Vagina (tissue), 2 donors: ENCODE measurements around the gene HMX2. TPM values are rescaled to one million over a fixed set of nuclear protein-coding genes. Genes with fewer than 3 reads are reported as not detected.

Experiments
- DNase-seq, 2 donors: peaks; one replicate each; pipeline ENCODE4 v3.0.0-alpha.2; 2017; ENCODE audit errors: extremely low spot score in 2 of 2
- H3K27ac ChIP-seq: fragments of 200-600 bp; sonication (generic); one replicate; pipeline ENCODE4 v1.5.1; 2019
- H3K27me3 ChIP-seq: fragments of 200-600 bp; sonication (generic); one replicate; pipeline ENCODE4 v1.5.1; 2019
- H3K36me3 ChIP-seq, 2 donors: fragments of 200-600 bp; sonication (generic); one replicate each; pipeline ENCODE4 v1.5.1; 2017 to 2019
- H3K4me1 ChIP-seq: fragments of 200-600 bp; sonication (generic); one replicate; pipeline ENCODE4 v1.5.1; 2019
- H3K4me3 ChIP-seq, 2 donors: fragments of 200-600 bp; sonication (generic); 1 replicate in 1 of 2; 2 replicates in 1 of 2; pipeline ENCODE4 v1.5.1; 2016 to 2019
- H3K9me3 ChIP-seq: fragments of 200-600 bp; sonication (generic); one replicate; pipeline ENCODE4 v1.5.1; 2019
- POLR2A ChIP-seq, 2 donors: fragments of 450-650 bp; IDR thresholded peaks; one replicate each; pipeline ENCODE4 v1.6.1; 2017; ENCODE audit warnings: antibody characterized with exemption in 2 of 2, mild to moderate bottlenecking in 2 of 2, moderate library complexity in 2 of 2
- POLR2AphosphoS5 ChIP-seq, 2 donors: sonication (generic); formaldehyde crosslinking; IDR thresholded peaks; one replicate each; pipeline ENCODE4 v1.9.0; 2017; ENCODE audit warnings: antibody characterized with exemption in 2 of 2, mild to moderate bottlenecking in 2 of 2, low read depth in 1 of 2; ENCODE audit not compliant: insufficient read depth in 1 of 2
- intact Hi-C: fragments of 100-400 bp; cut with DNase I; formaldehyde crosslinking; loops from one replicate; pipeline ENCODE4 v1.15.1; 2023
- total RNA-seq: library from RNA; depleted of rRNA; stranded (reverse); fragments of >200 nt; gene quantifications from one replicate; pipeline ENCODE4 v1.2.3, GENCODE V29; 2016
- TF ChIP-seq, protein P1 (sequence below), 3 experiments: fragments of 450-650 bp in 2 of 3; fragments of 200-600 bp in 1 of 3; sonication (generic) in 1 of 3; IDR thresholded peaks; one replicate each; pipeline ENCODE4 v1.5.1; 2017 to 2019; ENCODE audit warnings: antibody characterized with exemption in 3 of 3, mild to moderate bottlenecking in 2 of 3, moderate library complexity in 2 of 3

HMX2 gene
- total RNA-seq, 1 donor from 2014 or later: not detected

- Histone ChIP-seq H3K27me3 (no peaks in the 10 kb centered on the region), H3K27ac (no peak overlapping the region), H3K36me3 (no peaks in the 10 kb centered on the region), H3K4me3 (no peak overlapping the region), H3K4me1 (no peaks in the 10 kb centered on the region), H3K9me3 (no peaks in the 10 kb centered on the region)
- DNase-seq: no peak
- no peak for TF ChIP-seq POLR2A (IDR thresholded peaks at IDR 0.05)
- TF ChIP-seq, protein P1, sequence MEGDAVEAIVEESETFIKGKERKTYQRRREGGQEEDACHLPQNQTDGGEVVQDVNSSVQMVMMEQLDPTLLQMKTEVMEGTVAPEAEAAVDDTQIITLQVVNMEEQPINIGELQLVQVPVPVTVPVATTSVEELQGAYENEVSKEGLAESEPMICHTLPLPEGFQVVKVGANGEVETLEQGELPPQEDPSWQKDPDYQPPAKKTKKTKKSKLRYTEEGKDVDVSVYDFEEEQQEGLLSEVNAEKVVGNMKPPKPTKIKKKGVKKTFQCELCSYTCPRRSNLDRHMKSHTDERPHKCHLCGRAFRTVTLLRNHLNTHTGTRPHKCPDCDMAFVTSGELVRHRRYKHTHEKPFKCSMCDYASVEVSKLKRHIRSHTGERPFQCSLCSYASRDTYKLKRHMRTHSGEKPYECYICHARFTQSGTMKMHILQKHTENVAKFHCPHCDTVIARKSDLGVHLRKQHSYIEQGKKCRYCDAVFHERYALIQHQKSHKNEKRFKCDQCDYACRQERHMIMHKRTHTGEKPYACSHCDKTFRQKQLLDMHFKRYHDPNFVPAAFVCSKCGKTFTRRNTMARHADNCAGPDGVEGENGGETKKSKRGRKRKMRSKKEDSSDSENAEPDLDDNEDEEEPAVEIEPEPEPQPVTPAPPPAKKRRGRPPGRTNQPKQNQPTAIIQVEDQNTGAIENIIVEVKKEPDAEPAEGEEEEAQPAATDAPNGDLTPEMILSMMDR (IDR thresholded peaks at IDR 0.05): no peak
- TF ChIP-seq POLR2AphosphoS5 (IDR thresholded peaks at IDR 0.05; ENCODE audit: insufficient read depth in 1 of 2, low read depth in 1 of 2): no peak
- intact Hi-C loops: no loop called here
Measured at GRCh38 chr10:123109466-123109865, 38.5 kb upstream of the HMX2 start.

DNA sequence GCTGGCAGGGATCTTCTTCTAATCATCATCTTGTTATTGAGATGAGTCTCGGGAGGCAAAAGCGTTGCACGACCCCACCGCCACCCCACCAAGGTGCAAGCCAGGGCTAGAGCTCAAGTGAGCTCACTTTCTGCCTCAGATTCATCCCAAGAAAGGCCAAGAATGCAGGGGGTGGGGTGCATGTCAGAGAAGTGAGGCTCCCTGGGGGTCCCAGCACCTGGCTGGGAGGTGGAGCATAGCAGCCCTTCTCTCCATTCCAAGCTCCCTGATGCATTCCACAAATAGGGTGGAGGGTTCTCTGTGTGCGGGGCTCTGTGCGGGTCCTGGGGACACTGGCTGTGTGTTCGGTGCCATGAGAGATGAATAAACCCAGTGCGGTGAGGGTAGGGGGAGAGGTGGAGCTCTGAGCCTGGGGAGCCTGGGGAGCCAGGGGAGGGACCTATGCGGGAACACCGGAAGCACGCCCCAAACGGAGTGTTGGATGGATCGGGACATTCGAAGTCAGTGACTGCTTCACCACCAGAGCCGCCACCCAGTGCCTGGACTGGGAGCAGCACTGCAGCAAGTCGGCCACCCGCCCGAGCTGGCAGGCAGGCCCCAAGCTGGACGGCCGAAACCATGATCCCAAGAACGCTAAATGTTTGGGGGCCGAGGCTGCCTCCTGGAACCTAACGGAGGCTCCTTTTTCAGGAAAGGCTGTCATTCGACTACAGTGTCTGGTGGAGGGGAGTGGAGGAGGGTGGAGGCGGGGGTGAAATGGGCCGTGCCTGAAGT lies 30.1 kb upstream of the HMX2 start:
- intact Hi-C loops: no loop called here
- no peak for TF ChIP-seq POLR2A (IDR thresholded peaks at IDR 0.05)
- TF ChIP-seq POLR2AphosphoS5 (IDR thresholded peaks at IDR 0.05; ENCODE audit: insufficient read depth in 1 of 2, low read depth in 1 of 2): no peak
- TF ChIP-seq, protein P1 (IDR thresholded peaks at IDR 0.05): no peak
- Histone ChIP-seq H3K36me3 (no peaks in the 10 kb centered on the region), H3K4me3 (no peak overlapping the region), H3K27me3 (no peaks in the 10 kb centered on the region), H3K27ac (no peak overlapping the region), H3K4me1 (no peaks in the 10 kb centered on the region), H3K9me3 (no peaks in the 10 kb centered on the region)
- DNase-seq: no peak

DNA sequence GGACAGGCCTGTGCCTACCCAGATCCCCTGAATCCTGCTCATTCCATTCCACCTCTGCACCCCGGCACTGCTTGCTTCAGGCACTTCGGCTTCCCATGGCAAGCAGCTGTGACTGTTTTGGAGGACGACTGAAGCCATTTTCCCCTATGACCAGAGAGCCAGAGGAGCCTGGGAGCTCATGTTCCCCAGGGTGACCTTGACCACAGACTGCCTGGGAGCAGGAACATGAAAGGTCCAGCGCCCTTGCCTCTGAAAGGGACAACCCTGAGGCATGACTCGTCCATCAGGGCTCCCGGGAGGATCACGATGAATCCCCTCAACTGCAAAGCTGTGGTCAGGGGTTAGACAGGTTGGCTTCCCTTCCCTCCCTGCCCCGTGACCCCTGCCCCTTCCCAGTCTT lies 28.9 kb upstream of the HMX2 start:
- Histone ChIP-seq H3K9me3 (no peaks in the 10 kb centered on the region), H3K36me3 (no peaks in the 10 kb centered on the region), H3K4me1 (no peaks in the 10 kb centered on the region), H3K27me3 (no peaks in the 10 kb centered on the region), H3K4me3 (no peak overlapping the region), H3K27ac (no peak overlapping the region)
- intact Hi-C loops: no loop called here
- TF ChIP-seq POLR2AphosphoS5 (IDR thresholded peaks at IDR 0.05; ENCODE audit: insufficient read depth in 1 of 2, low read depth in 1 of 2) (no peak), POLR2A (IDR thresholded peaks at IDR 0.05) (no peak)
- TF ChIP-seq, protein P1 (IDR thresholded peaks at IDR 0.05): no peak
- no peak for DNase-seq

DNA sequence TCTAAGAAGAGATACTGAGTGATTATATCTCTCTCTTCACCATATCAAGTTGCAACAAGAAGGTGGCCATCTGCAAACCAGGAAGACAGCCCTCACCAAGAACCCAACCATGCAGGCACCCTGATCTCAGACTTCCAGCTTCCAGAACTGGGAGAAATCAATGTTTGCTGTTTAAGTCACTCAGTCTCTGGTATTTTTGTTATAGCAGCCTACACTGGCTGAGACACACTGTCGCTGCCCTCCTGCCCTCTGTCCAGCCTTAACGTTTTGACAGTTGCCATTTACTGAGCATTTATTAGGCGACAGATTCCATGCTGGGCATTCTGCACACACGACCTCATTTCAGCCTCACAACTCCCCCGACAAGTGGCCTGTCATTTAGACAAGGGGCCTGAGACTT lies 21.7 kb upstream of the HMX2 start:
- intact Hi-C loops: no loop called here
- Histone ChIP-seq H3K36me3 (no peaks in the 10 kb centered on the region), H3K27me3 (no peaks in the 10 kb centered on the region), H3K4me3 (no peak overlapping the region), H3K9me3 (no peaks in the 10 kb centered on the region), H3K4me1 (no peaks in the 10 kb centered on the region), H3K27ac (no peak overlapping the region)
- no peak for TF ChIP-seq POLR2A (IDR thresholded peaks at IDR 0.05)
- no peak for TF ChIP-seq POLR2AphosphoS5 (IDR thresholded peaks at IDR 0.05; ENCODE audit: insufficient read depth in 1 of 2, low read depth in 1 of 2)
- TF ChIP-seq, protein P1 (IDR thresholded peaks at IDR 0.05): no peak
- no peak for DNase-seq

- no peaks in the 10 kb centered on the region for H3K27me3 ChIP-seq
- no peak overlapping the region for H3K27ac ChIP-seq
- H3K4me3 ChIP-seq: no peak overlapping the region
- no peak for DNase-seq
- no peaks in the 10 kb centered on the region for H3K9me3 ChIP-seq
- peaks cover 23% of the 10 kb centered on the region for H3K4me1 ChIP-seq
- H3K36me3 ChIP-seq: no peaks in the 10 kb centered on the region
- intact Hi-C loops: no loop called here
- TF ChIP-seq, protein P1 (IDR thresholded peaks at IDR 0.05): no peak
- TF ChIP-seq POLR2A (IDR thresholded peaks at IDR 0.05): no peak
- no peak for TF ChIP-seq POLR2AphosphoS5 (IDR thresholded peaks at IDR 0.05; ENCODE audit: insufficient read depth in 1 of 2, low read depth in 1 of 2)
Measured at GRCh38 chr10:123129618-123130271, 18.2 kb upstream of the HMX2 start.
